Cerebellar cortex (tissue), 1 donor: ENCODE data around the gene NEDD8.

Experiments used
- DNase-seq: peaks from one replicate; pipeline ENCODE4 v3.0.0-alpha.2; 2015; ENCODE audit warnings: low spot score

Gene NEDD8

DNA sequence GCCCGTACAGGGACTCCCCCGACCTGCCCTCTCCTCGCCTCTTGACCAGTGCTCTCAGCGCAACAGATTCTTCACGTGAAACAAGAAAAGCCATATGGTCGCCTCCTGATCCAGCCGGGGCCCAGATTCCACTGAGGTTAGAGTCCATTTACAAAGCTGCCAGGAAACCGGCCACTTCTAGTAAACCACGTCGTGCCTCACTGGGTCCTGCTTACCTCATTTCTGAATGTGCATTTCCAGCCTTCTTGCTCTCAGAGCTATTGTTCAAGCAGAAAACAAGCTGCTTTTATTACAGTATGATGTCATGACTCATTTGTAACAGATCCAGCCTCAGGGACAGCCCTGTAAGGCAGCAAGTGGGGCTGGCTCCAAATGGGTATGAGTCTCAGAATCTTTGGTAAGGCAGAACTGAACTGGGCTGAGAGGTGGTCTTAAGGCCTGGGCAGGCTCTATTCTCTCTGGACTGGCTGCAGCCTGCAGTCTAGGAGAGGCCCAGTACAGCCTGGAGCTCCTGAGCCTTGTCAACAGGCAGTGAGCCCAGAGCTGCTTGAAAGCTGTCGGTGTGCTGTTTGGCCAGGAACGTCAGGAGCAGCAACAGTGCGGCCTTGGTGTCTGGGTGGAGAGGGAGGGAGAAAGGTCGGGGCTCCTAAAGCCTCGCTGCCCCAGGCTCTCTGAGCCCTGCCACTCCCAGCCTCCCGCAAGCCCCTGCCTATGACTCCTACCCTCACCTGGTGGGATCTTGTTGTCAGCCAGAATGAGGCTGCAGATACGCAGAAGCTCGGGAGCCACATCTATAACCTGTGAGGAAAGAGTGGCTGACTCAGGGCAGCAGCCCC lies 52.0 kb downstream of the NEDD8 start:
- DNase-seq = peak; percentile 44

DNA sequence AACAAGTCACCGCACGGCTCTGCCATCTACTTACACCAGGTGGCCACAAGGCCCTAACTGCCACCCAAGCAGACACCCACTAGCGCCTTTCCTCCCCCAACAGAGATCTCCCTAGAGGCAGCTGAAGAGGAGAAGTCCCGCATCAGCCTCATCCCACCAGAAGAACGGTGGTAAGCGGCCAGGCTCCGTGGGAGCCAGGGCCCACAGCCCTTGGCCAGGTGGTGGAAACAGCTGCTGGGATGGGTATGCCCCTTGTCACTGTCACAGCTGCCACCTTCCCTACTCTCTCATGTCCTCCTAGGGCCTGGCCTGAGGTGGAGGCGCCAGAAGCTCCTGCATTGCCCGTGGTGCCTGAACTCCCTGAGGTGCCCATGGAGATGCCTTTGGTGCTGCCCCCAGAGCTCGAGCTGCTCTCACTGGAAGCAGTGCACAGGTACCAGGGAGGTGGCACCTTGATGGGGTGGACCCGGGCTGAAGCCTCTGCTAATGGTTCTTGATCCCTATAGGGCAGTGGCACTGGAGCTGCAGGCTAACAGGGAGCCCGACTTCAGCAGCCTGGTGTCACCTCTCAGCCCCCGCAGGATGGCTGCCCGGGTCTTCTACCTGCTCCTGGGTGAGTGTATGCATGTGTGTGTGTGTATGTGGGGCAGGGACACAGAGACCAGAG lies 52.7 kb downstream of the NEDD8 start:
- no peak for DNase-seq

DNA sequence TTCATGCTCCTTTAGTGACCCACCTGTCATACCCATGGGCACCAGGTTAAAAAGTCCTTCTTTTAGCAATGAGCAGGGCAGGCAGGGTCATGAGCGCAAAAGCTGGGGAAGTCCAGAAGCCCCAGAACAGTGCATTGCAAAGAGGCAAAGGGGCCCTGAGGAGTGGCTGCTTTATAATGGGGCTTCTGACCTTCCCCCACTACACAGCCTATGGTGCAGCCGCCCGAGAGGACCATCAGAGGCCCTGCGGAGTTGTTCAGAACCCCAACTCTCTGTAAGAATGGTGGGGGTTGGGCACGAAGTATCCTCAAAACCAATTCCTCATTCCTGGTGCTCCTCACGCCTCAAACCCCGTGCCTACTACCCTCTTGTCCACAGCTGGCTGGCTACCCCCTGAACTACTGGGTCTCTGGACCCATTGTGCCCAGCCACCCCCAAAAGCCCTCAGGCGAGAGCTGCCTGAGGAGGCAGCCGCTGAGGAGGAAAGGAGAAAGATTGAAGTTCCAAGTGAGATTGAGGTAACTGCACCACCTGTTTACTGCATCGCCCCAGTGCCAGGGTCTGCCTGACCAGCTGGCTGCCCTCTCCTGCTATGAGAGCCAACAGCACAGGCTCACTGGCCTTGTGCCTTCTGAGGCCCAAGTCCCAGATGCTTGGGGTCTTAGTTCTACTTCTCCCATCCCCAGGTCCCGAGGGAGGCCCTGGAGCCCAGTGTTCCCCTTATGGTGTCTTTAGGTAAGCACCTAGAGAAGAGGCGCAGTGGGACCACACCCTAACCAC lies 53.6 kb downstream of the NEDD8 start:
- DNase-seq = no peak

DNA sequence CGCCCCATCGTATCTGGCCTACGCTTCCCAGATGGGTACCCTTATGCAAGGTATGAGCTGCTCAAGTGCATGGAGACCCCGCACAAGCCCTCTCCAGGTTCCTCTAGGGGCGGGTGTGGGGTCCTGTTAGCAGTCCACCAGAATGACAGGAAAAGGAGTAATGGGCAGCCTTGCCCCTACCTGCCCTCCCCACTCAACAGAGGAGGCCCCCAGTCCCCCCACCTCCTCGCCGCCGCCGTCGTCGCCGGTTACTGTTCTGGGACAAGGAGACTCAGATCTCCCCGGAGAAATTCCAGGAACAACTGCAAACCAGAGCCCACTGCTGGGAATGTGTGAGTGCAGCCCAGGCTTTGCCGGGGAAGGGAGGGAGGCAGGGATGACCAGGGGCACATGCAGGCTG lies 54.3 kb downstream of the NEDD8 start:
- no peak for DNase-seq

DNA sequence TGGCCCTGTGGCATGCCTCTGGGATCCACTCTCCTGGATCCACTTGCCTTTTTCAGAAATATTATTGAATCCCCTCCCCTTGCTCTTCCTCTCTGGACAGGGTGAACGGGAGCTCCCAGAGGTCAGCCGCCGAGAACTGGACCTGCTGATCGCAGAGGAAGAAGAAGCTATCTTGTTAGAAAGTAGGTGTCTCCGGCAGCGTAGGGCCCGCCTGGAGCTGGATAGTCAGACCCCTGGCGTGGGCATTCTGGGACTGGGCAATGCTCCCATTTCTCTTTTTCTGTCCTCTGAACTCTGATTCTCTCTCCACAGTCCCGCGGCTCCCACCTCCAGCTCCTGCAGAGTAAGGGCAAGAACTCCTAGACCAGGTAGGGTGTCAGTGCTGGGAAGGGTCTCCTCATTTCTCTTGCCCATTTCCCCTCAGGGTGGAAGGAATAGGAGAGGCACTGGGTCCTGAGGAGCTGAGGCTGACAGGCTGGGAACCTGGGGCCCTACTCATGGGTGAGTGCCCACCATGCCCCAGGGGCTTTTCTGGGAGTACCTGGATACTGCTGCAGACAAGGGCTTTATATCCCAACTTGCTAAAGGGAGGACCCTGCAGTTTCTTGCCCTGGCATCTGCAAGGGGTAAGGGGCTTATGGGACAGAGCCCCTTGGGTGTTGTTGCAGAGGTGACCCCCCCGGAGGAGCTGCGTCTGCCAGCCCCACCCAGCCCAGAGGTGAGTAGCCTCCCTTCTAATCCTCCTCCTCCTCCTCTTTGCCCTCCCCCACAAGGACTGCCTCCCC lies 54.9 kb downstream of the NEDD8 start:
- DNase-seq = no peak

DNA sequence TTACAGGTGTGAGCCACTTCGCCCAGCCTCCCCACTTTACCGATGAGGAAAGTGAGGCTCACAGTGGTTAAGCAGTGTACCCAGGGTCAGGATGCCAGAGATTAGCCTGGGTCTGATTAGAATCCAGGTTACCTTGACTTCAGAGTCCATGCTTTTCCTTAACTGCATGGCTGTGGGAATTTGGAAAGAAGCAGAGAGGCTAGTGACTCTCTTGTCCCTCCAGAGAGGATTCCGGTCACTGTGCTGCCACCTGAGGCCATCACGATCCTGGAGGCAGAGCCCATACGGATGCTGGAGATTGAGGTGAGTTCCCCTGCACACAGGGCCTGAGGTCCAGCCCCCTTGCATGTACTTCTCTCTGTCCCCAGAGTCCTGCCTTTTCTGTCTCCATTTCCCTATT lies 55.6 kb downstream of the NEDD8 start:
- no peak for DNase-seq

DNA sequence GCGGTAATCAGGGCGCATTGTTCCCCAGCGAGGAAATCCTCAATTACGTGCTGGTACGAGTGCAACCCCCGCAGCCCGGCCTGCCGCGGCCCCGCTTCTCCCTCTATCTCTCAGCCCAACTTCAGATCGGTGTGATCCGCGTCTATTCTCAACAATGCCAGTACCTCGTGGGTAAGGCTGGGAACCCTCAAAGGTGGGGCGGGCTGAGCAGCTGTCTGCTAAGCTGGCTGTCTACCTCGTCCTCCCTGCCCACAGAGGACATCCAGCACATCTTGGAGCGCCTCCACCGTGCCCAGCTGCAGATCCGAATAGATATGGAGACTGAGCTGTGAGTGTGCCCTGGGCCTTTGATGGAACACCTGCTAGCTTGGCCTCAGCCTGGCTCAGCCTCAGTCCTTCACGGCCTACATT lies 59.3 kb downstream of the NEDD8 start:
- peak; percentile 25 for DNase-seq

DNA sequence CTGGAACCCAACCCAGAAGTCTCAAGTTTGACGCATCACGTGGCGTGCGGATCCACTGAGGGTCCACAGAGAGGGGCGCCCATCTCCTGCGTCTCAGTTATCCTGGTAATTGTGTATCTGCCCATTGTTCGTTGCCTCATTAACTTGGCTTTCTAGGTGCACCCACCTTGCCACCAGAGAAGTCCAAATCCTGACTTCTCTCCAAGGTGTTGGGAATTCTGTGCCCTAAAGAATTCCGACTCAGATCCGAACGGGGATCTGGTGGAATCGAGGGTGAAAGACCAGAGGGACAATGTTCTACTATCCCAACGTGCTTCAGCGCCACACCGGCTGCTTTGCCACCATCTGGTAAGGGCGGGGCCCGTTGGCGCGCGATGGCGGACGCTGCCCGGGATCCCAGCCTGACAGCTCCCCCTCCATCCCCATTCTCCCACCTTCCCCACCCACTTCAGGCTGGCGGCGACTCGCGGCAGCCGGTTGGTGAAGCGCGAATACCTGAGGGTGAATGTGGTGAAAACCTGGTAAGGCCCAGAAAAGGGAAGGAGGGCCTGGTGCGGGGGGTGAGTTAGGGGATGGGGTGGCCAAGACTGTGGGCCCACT lies 59.8 kb downstream of the NEDD8 start:
- peak; percentile 32 for DNase-seq

DNA sequence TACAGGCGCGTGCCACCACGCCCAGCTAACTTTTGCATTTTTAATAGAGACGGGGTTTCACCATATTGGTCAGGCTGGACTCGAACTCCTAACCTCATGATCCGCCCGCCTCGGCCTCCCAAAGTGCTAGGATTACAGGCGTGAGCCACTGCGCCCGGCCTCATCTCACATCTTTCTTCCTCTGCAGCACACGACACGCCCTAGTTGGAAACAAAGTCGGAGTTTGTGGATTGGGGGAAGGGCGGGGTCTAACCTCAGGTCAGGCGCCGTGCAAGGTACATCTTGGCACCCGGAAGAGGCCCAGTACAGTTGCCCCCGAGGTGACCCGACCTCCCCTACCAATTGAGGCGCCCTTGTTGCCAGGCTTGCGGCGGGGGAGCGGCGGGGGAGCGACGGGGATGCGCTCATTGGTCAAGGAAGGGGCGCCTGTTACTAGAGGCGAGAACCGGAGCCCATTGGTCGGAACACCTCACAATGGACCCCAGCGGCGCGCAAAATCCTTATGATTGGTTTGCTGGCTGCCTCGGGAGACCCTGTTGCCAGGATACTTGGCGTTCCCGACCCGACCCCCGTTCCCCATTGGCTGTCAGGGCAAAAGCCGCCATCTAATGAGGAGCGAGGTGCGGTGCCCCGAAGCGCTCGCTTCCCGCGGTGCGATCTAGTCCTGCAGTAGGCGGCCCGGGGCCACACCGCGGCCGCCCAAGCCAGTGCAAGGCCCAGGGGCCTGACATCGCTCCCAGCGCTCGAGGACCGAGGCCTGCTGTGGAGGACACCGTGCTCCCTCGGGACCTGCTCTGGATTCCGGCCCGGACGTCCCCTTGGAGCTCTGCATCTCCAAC lies 60.5 kb downstream of the NEDD8 start, which contains the start of gene REC8:
Gene REC8, plus strand, starts transcription at position 659 of the 839 bp plus-strand sequence. CDS start 473 bp downstream, outside the sequence.
- DNase-seq = peak; percentile 96

DNA sequence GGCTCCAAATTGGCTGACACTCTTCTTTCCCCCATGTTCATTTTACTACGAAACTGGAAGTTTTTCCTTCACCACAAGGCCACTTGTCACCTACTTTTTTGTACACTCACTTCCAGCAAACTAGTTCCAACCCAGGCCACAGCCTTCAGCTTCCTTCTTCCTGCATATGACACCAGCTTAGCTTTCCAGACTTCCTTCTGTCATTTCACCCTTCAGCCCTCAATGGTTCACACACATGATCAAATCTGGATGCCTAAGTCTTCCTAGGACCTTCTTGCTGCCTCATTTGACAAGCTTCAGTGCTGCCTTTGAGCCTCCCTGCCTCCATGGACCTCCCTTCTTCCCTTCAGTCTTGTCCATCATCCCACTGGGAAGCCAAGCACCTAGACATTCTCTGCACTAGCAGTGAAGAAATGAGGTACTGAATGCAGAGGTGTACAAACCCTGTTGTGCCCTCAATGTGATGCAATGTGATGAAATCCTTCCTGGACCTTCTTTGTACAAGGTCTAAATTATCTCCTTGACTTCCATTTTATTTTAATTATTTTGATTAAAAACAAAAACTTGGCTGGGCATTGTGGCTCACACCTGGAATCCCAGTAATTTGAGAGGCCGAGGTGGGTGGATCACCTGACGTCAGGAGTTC lies 64.6 kb downstream of the NEDD8 start:
- DNase-seq = no peak
